Inflammatory macrophage treated with lipopolysaccharide for 1 hour (primary cell): ENCODE measurements around the gene PEX1.
"Not testable (repeated sequence)": the region's sequence is repeated elsewhere in the genome, so short reads cannot be mapped to it uniquely, and the experiment has no call there.

Experiments used
- DNase-seq, 2 donors: peaks; one replicate each; pipeline ENCODE4 v3.0.0-alpha.2; 2020 to 2022

Gene PEX1

GRCh38 chr7:92456236-92456635, 72.1 kb downstream of the PEX1 start:
- no peak for DNase-seq

GRCh38 chr7:92451645-92452044, 76.7 kb downstream of the PEX1 start:
- no peak for DNase-seq

- peak; percentile 71 to 77 for DNase-seq
Measured at GRCh38 chr7:92448205-92448747, 80.0 kb downstream of the PEX1 start.

- DNase-seq = peak; percentile 86 to 91
Measured at GRCh38 chr7:92447345-92448204, 80.7 kb downstream of the PEX1 start, which contains the start of gene GATAD1. Gene GATAD1, plus strand, starts transcription at chr7:92447482. Its CDS starts 248 bp downstream, at chr7:92447730.

- no peak for DNase-seq
Measured at GRCh38 chr7:92446869-92447344, 81.4 kb downstream of the PEX1 start.

GRCh38 chr7:92442720-92443119, 85.6 kb downstream of the PEX1 start:
- DNase-seq = not testable (repeated sequence)

- DNase-seq = no peak
Measured at GRCh38 chr7:92437956-92438491, 90.3 kb downstream of the PEX1 start.
